ENCODE results near the gene EPB41L2.
A peak's percentile ranks its signal among the peaks of the same experiment; 100 is the strongest.

Gene EPB41L2

GRCh38 chr6:130847001-130847910, 215.8 kb downstream of the EPB41L2 start:
- no peak overlapping the region for H3K4me3 ChIP-seq (ENCODE audit: low read depth, low read length)
- DNase-seq (ENCODE audit: low read depth, low spot score) = no peak
- CTCF ChIA-PET = interaction anchor here (0.8 to 2.3 kb wide), 6 partner anchors 9 to 554 kb away, joined by 3 to 11 read pairs (median 5); no protein-coding TSS in a partner anchor
- POLR2A ChIA-PET = no interaction called here
- TF ChIP-seq, protein P1, sequence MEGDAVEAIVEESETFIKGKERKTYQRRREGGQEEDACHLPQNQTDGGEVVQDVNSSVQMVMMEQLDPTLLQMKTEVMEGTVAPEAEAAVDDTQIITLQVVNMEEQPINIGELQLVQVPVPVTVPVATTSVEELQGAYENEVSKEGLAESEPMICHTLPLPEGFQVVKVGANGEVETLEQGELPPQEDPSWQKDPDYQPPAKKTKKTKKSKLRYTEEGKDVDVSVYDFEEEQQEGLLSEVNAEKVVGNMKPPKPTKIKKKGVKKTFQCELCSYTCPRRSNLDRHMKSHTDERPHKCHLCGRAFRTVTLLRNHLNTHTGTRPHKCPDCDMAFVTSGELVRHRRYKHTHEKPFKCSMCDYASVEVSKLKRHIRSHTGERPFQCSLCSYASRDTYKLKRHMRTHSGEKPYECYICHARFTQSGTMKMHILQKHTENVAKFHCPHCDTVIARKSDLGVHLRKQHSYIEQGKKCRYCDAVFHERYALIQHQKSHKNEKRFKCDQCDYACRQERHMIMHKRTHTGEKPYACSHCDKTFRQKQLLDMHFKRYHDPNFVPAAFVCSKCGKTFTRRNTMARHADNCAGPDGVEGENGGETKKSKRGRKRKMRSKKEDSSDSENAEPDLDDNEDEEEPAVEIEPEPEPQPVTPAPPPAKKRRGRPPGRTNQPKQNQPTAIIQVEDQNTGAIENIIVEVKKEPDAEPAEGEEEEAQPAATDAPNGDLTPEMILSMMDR (IDR thresholded peaks at IDR 0.05; ENCODE audit: insufficient read depth, low read length, missing control alignments) = no peak

- POLR2A ChIA-PET = no interaction called here
- no peak overlapping the region for H3K4me3 ChIP-seq (ENCODE audit: low read depth, low read length)
- TF ChIP-seq, protein P1 (IDR thresholded peaks at IDR 0.05; ENCODE audit: insufficient read depth, low read length, missing control alignments) = no peak
- DNase-seq (ENCODE audit: low read depth, low spot score) = no peak
- CTCF ChIA-PET = interaction anchor here (0.8 to 2.3 kb wide), 4 partner anchors 11 to 553 kb away, joined by 3 to 11 read pairs (median 6); no protein-coding TSS in a partner anchor
These were observed 216.5 kb downstream of the EPB41L2 start for GRCh38 chr6:130846501-130846900.

DNA sequence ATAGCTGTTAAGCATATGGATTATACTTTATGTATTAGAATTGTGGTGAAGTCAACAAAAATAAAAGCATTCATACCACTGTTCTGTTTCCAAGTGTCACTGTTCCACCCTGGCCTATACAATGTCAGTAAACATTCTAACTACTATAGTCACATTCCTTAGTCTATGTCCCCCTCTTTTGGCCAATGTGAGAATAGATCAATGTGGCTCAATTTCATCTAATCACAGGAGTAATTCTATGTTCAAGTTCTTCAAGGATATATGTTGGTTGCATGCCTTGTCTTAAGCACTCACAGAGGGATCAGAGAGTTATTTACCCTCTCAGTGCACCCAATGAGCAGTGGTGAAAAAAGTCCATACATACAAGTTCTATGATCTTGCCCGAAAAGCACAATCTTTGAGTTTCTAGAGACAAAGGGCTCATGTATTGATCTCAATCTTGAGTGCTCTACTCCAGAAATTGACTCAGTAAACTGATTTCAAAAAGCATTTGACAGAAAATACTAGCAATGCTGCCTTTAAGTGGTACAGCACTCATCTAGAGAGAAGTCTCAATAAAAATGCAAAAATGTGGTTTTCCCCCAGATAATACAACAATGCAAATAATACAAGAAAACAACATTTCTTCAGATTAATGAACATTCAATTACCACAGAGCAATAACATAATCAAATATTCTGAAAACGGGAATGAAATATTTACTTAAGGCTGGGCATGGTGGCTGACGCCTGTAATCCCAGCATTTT, 219.3 kb downstream of the EPB41L2 start:
- POLR2A ChIA-PET = no interaction called here
- H3K4me3 ChIP-seq (ENCODE audit: low read depth, low read length) = no peak overlapping the region
- DNase-seq (ENCODE audit: low read depth, low spot score) = no peak
- CTCF ChIA-PET = interaction anchor here (0.6 to 3.2 kb wide), 27 partner anchors 8 to 948 kb away, joined by 3 to 21 read pairs (median 4); no protein-coding TSS in a partner anchor
- TF ChIP-seq, protein P1 (IDR thresholded peaks at IDR 0.05; ENCODE audit: insufficient read depth, low read length, missing control alignments) = peak; percentile 59

GRCh38 chr6:130841128-130841728, 221.8 kb downstream of the EPB41L2 start:
- H3K4me3 ChIP-seq (ENCODE audit: low read depth, low read length) = no peak overlapping the region
- CTCF ChIA-PET = interaction anchor here (1.0 to 1.3 kb wide), 3 partner anchors 9 to 549 kb away, joined by 3 to 4 read pairs (median 4); no protein-coding TSS in a partner anchor
- TF ChIP-seq, protein P1 (IDR thresholded peaks at IDR 0.05; ENCODE audit: insufficient read depth, low read length, missing control alignments) = no peak
- DNase-seq (ENCODE audit: low read depth, low spot score) = no peak
- POLR2A ChIA-PET = no interaction called here

DNA sequence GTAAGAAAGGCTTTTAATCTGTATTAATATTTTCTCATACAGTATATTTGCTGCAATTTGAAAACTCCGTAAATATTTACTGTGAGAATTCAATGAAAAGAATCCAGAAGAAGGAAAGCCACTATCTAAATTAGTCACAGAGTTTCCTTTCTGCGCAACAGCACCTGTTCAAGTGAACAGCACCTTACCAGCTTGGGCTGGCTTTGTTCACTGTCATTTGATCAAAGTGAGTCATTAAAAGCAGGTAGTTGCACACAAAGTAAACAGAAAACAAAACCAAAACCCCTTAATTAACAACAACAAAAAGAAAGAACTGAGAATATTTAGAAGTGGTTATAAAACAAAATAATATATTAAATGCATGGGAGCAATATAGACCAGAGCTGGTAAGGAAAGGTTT, 223.0 kb downstream of the EPB41L2 start:
- no peak for DNase-seq (ENCODE audit: low read depth, low spot score)
- no peak overlapping the region for H3K4me3 ChIP-seq (ENCODE audit: low read depth, low read length)
- CTCF ChIA-PET = interaction anchor here (1.2 kb wide), 1 partner anchor 546 kb away, joined by 3 read pairs; no protein-coding TSS in a partner anchor
- TF ChIP-seq, protein P1 (IDR thresholded peaks at IDR 0.05; ENCODE audit: insufficient read depth, low read length, missing control alignments) = no peak
- POLR2A ChIA-PET = no interaction called here
